Kidney tubule cell (primary cell): Measurements from ENCODE around the gene USP12.

Experiments
- DNase-seq: peaks from one replicate; pipeline ENCODE4 v3.0.0-alpha.2; 2018; ENCODE audit warnings: low spot score

The USP12 gene

DNA sequence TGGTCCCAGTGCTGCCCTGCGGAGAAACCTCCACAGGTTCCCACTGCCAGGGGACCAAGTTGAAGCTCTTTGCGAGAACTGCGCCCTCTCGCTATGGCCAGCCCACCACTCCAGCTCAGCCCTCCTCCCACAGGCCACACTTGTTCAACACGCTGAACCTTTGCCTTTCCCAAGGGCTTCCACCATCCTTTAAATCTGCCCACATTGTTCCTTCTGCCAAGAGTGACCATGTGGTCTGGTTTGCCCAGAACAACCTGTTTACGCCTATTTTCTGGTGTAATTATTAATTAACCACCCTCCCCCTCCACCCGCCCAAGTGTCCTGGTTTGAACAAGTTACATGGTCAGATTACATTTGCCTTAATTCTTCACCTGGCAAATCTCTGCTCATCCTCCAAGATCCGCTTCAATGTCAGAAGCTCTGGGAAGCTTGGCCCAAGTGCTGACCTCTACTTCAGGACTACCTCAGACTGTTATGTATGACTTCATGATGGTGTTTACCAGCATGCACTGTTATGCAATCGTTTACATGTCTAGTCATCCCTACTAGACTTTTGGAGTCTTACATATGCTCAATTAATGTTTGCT is 12.0 kb upstream of the USP12 start:
- DNase-seq = peak; percentile 86

DNA sequence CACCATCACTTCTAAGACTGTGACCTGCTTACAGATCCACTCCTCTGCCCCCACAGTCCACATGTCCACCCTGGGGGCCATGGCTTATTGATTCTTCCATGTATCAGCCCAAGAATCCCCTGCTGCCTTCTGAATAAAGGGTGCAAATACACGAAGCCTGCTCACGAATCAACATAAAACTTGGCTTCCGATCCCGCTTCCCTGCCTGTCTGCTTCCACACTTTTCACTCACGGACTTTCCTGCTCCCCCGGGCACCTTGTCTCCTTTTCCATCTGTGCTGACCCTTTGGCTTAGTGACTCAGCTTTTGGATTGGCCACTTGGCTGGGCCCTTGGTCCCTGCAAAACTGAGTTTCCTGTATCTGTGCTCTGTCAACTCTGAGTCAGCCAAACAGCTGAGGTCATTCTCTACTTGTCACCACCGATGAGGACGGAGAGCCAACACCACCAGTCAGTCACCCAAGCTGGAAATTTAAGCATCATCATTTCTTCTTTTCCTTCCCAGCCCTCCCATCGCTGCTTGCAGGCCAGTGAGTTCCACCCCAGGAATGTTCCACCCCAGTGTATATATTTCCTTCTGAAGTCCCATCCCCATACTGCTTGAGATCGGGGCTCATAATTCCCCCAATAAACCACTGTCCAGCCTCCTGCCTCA is 11.4 kb upstream of the USP12 start:
- DNase-seq = peak; percentile 98

DNA sequence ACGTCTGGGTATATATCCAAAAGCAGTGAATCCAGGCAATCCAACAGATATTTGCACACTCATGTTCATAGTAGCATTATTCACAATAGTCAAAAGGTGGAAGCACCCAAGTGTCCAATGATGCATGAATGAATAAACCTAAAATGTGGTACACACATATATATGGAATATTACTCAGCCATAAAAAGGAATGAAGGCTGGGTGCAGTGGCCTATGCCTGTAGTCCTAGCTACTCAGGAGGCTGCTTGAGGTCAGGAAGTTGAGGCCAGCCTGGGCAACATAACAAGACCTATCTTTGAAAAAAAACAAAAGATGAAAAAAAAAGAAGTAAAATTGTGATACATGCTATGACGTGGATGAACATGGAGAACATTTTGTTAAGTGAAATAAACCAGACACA is 10.4 kb upstream of the USP12 start:
- DNase-seq = no peak

DNA sequence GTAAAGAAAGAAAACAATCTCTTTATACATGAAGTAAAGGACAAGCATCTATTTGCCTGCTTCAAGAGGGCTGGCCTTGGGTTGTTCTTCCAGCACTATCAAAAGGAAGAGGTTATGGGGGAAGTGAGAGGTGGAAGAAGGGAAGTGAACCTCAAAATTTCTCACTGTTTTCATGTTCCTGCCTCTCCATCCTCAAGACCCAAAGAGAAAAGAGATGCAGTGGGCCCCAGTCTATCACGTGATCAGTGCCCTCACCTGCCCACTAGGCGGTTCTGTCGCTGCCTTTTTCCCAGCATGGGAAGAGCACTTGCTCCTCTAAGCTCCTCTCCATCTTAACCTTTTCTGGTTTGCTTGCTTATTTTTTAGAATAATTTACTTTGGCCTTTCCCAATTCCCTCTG is 6.2 kb upstream of the USP12 start:
- no peak for DNase-seq

DNA sequence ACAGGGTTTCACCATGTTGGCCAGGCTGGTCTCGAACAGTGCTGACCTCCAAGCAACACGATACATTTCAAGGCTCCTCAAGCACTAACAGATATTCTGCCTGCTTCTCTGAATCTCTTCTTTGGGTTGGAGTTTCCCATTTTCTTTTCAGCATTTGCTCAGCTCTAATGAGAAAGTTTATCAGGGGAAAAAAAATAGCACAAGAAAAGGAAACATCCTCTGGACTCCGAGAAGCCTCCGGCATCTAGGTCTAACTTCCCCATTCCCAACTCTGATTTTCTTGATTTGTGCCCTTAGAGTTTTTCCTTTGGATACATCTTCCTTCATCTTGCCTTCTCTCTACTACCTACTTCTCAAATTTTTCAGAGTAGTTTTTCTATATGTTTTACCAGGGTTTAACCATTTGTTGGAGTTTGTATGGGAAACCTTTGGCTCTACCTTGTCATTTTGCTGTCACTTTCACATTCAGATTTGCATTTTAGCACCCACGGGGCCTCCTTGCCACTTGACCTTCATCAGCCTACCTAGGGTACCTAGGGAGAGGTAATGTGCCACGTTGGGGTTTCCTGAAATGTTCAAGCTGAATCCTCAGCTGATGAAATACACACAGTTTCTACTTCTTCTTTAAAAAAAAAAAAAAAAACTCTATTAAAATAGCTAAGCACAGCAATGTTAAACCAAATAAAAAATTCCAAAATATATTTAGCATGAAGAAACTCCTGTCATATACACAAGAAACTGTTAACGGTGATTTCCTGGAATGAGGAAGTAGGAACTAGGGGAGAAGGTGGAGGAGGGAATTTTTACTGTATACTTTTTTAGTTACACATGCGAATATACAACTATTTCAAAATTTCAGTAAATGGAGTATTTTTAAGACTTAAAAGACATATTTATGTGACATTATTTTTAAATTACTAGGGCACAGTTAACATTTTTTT is 5.1 kb upstream of the USP12 start:
- DNase-seq = no peak

DNA sequence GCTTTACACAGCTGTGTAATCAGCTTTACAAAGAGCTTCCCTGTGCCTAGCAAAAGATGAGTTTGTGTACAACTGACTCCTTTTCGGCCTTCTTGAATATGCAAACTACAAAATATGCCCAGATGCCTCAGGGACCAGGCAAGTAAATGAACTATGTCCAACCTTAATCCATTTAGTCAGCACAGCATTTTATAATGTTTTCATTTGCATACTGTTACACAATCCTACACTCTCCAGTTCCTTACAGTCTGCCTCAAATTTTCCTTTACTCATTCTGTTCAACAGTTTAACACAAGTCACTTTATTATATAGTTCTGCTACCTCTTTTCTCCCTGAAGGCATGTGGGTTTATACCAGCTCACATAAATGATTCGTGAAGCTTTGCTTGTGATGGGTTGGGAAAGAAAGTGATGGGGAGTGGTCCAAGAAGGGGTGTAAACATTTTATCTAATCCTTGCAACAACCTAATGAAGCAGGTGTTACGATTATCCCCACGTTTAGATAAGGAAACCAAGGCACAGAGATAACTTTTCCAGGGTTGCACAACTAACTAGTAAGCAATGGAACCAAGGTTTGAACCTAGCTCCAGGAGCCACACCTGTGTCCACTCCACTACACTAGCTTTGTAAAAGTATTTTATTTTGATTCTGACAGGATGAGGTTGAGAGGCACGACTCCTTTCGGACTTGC is 3.3 kb upstream of the USP12 start:
- DNase-seq = no peak

DNA sequence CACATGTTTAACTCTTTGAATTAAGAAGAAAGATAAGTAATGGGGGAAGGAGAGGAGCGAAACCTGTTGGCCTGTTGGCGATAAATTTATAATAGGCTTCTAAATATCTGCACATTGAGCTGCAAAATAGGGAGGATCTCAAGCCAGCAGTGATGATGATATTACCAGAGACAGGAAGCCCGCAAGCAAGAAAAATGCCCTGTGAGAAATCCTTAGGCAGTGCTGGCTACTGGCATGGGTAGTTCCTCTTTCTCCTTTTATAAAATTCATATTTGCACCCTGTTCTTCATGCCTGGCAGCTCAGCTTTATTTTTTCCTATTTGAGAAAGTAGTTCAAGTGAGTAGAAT is 858 bp upstream of the USP12 start:
- peak; percentile 57 for DNase-seq

DNA sequence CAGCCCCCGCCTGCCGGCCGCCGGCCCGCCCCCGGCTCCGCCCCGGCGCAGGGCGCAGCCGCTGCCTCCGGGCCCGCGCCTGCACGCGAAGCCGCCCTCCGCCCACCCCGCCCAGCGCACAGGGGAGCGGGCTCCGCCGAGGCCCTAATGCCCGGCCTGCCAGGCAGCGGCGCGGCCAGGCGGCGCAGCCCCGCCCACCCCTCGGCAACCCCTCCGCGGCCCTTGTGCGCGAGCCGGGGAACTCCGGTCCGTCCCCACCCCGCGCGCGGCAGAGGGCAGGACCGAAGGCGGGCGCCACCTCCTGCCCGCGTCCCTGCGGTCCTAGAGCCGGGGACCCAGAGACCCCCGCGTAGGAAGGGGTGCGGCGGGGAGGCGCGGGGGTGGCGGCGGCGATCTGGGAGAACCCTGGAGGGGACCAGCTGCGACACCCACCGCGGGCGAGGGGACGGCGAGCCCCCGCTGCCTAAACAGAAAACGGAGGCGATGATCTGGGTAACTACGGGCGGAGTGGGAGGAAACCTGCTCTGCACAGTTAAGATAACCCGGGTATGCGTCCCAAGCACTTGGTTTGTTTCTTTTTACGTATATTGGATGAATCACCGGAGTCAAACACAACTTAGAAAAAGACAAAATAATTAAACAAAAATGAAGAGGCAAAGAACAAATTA is 350 bp upstream of the USP12 start:
- peak; percentile 95 for DNase-seq

DNA sequence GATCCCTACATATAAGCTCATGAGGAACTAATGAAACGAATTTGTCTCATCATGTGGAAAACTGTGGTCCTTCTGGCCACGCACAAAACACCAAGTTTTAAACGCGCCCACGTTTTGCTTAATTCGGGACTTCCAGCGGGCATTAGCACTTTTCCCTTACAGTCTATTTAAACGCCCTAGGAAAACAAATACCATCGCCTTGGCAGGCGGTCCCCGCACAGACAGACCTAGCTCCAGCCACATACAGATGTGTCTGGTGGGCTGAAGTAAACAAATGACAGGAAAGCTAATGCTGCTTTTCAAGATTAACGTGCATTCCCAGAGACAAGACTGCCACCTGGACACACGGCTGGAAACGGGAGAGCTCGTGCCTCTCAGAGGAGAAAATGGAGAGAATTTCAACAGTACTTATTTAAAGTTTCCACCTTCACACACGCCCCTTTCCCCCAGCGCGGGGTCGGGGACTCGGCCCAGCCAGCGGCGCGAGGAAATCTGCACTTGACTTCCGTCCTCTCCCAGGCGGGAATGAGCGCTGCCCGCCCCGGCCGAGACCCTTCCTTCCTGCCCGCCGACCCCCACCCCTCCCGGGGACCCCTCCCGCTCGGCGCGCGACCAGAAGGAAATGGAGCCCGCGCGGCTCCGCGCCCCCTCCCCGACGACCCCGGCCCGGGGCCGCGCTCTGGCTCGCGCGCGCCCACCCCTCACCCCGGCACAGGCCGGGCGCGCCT is 931 bp downstream of the USP12 start:
- peak; percentile 41 for DNase-seq

DNA sequence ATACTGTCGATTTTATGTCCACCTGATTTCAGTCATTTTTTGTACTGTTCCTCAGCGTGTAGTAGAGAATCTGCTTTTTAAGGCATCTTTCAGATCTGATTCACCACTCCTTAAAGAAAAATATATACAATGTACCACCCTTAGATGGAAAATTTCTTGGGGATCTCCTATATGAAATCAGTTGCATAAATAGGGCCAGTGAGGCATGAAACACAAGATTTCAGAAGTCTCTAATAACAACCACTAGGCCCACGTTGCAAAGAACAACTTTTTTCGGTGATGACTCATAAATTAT is 1.4 kb downstream of the USP12 start:
- DNase-seq = peak; percentile 59

DNA sequence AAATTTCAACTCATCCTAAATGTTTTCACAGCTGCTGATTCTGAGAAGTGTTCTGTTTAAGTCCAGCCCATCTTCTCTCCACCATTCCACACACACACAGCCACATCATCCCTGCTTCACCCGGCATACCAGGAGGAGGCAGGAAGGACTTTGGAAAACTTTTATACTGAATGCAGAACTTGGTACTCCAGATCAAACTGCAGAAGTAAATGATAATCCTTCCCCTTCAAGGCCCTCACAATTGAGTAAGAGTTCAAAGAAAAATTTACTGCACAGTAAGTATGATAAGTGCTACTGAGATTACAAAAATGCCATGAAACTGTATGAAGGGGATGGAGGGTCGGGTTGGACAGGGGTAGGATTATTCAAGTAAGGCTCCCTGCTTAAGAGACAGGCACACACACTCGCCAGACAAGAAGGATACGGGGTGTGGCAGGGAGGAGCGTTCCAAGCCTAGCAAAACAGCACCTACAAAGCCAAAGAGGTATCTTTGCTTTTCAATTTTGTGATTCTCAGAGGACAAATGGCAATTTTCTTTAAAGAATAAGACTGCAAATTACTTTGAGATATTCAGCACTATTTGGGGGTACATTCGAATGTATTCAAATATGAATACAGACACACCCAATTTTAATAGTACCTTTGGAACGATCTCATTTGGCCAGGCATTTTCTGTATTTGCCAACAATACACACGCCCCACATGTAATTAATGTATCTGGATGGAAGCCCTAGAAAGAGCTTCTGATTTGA is 2.5 kb downstream of the USP12 start:
- DNase-seq = no peak

DNA sequence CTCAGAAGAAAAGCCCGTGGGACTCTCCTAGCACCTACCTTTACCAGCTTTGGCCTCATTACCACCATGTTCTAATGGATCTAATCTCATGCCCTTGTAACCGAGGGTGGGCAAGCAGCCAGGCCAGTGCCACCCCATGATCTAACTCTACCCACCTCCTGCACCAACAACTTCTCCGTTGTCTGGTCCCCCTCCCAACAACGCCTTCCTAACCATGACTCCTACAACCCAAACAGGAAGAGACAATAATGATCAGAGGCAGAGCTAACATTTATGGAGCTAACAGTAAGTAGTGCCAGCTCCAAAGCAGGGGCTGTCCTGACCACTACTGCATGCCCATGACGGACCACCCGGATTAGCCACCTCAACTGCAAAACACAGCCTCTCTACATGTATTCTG is 3.5 kb downstream of the USP12 start:
- DNase-seq = no peak

DNA sequence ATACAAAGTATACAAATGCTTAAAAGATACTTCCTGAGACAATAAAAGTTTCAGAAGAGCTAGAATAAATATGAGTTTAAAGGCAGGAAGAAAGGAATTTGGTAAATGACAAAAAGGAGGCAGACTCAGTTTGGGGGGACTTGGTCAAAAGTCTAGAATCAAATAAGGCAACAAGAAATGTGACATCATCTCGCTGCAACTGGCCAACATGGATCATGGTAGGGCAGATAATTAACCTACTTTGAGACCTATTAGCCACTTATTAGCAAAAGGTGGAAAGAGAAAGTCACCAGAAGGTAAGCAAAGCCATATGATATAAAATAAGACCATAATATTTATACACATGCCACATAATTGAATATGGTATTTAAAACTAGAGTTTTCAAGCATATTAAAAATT is 5.3 kb downstream of the USP12 start:
- DNase-seq = no peak

DNA sequence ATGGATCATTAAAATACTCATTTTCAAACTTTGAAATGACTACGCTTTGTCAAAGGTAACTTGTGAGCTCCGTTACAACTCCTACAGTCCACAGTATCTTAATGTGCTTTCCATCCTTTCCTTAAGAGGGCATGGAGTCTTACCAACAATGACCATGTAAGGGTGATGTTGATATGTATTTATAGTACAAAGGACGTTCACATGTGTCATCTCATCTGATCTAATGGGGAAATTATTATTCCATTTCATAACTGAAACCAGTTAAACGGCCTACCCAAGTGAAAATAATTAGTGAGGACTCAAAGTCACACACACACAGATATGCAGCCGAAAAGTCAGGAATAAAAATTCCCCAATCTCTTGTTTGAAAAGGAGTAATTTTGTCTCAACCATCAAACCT is 9.6 kb downstream of the USP12 start:
- DNase-seq = no peak

DNA sequence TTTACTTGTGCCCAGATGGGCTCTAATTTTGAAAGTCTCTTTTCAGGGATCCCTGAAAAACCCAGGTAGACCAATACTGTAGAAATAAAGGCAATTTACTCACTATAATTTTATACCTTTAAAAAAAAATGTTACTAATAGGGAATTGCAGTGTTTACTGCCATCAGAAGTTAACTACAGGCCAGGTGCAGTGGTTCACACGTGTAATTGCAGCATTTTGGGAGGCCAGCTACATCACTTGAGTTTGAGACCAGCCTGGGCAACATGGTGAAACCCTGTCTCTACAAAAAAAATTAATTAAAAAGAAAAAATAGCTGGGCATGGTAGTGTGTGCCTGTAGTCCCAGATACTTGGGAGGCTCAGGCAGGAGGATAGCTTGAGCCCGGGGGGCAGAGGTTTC is 10.2 kb downstream of the USP12 start:
- no peak for DNase-seq

DNA sequence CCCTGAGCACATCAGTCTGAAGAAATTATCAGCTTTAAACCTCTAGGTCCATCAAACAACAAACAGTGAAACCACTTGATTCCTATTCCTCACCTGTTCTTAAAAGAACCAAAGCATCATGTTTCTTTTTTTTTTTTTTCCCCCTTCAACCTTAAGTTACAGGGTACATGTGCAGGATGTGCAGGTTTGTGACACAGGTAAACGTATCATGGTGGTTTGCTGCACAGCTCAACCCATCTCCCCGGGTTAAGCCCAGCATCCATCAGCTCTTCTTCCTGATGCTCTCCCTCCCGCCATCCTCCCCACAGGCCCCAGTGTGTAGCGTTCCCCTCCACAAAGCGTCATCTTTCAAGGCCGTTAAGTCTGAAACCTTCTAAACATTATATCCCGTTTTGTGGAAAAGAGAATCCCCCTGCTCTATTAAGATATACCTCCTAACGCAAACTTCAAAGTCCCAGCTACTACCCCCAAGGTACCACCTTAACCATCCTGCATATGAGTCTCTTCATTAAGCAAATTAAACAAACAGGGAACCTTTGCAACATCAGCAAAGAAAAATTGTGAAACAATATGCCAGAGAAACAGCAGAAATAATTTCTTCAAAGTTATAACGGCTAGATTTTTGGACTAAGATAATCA is 10.8 kb downstream of the USP12 start:
- DNase-seq = no peak

DNA sequence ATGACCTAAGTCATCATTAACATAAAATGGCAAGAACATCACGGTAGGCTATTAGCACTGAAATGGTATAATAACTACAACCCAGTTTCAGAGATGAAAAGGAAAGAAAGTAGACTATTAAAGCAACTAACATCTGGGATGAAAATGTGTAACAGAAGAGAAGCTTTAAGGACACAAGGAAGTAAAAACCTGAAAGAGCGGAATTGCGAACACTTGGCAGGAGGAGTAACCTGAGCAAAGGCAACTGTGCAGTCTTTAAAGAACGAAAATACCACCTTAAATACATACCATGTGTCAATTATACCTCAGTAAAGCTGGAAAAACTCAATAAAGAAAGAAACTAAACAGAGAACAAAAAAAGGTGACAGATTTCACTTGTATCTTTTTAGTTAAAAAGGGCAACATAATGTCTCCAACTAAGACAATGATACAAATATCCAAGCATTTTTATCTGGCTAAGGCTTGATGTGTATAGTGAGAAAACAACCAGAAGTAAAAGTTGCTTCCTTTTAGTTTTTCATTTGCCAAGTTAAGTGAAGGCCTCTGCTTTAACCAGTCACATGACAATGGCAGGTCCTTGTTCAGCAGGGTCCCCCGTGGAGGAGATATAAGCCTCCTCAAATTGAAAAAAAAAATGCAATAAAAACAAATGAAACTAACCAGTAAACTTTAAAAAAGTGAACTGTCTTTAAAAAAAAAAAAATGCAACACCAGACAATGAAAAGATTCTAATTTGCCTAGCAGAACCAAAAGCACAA is 11.6 kb downstream of the USP12 start:
- DNase-seq = no peak

DNA sequence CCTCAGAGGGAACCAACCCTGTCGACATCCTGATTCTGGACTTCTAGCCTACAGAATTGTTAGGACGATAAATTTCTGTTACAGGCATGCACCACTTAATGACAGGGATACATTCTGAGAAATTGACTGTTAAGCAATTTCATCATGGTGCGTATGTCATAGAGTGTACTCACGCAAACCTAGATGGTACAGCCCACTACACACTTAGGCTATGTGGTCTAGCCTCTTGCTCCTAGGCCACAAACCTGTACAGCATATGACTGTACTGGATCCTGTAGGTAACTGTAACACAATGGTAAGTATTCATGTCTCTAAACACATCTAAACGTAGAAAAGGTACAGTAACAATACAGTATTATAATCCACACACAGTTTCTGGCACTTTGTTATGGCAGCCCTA is 13.3 kb downstream of the USP12 start:
- DNase-seq = no peak

DNA sequence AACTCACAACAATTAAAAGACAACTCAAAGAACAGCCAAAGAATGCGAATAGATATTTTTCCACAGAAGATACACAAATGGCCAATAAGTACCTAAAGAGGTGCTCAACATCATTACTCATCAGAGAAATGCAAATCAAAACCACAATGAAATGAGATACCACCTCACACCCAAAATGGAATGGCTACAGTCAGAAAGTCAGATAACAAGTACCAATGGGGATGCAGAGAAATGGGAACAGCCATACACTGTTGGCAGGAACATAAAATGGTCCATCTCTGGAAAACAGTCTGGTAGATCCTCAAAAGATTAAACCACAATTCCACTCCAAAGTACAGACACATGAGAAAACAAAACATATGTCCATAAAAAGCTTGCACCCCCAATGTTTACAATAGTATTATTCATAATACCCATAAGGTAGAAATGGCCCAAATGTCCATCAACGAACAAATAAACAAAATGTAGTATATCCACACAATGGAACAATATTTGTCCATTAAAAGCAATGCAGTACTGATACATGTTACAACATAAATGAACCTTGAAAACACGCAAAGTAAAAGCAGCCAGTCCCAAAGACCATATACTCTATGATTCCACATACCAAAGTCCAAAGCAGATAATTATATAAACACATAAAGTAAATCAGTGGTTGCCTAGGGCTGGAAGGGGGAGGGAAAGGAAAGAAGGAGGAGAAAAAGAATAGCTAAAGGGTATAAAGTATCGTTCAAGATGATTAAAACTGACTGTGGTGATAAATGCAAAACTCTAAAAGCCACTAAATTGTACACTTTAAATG is 19.6 kb downstream of the USP12 start:
- peak; percentile 44 for DNase-seq
